H54 (cell line): Measurements from ENCODE around the gene CHKA.

Experiments
- DNase-seq: peaks from one replicate; pipeline ENCODE4 v3.0.0; 2011; ENCODE audit warnings: low spot score, mixed read lengths; ENCODE audit not compliant: insufficient read length
- FAIRE-seq: peaks from 3 replicates; lab custom pipeline; 2011; peaks lifted over from hg19 to GRCh38; lab: Jason Lieb, UNC
- POLR2A ChIP-seq: IDR thresholded peaks from 2 replicates; pipeline ENCODE4 v1.6.1; 2011; ENCODE audit warnings: low read depth, mild to moderate bottlenecking, low read length

The CHKA gene

DNA sequence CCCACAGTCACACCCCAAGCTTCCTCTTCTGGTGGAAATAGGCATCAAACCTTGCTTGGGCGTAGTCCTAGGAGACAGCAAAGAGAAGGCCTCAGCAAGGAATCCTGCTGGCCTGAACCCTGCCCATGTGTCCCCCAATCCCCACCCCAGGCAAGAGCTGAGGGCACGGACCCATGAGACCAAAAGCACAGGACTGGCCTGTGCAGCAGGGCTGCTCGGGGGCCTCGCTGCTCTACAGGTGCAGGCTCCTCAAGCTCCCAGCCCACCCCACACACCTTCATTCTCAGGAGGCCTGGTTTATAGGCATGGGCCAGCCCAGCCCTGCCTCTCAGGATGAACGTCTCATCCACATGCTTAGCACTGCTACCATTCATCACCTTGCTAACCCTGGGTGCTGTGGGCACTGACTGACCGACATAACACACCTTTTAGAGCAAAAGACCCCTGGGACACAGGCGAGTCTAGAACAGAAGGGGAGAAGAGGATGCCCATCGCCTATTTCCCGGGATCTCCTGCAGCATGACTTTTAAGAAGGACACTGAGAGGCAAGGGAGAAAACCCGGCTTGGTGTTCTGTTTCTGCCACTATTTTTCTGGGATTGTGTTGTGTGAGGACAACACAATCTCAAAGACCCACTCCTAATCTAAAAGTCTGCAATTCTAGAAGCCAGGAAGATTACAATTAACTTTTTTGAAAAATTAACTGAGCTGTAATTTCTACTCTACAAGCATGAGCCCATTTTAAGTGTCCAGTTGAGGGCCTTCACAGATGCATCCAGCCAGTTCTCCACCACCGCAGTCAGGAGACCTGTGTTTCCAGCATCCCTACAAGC is 67.0 kb downstream of the CHKA start:
- TF ChIP-seq POLR2A, result no peak
- FAIRE-seq, result no peak
- no peak for DNase-seq

GRCh38 chr11:68053117-68053516 is 68.1 kb downstream of the CHKA start:
- TF ChIP-seq POLR2A, result no peak
- FAIRE-seq, result no peak
- no peak for DNase-seq

DNA sequence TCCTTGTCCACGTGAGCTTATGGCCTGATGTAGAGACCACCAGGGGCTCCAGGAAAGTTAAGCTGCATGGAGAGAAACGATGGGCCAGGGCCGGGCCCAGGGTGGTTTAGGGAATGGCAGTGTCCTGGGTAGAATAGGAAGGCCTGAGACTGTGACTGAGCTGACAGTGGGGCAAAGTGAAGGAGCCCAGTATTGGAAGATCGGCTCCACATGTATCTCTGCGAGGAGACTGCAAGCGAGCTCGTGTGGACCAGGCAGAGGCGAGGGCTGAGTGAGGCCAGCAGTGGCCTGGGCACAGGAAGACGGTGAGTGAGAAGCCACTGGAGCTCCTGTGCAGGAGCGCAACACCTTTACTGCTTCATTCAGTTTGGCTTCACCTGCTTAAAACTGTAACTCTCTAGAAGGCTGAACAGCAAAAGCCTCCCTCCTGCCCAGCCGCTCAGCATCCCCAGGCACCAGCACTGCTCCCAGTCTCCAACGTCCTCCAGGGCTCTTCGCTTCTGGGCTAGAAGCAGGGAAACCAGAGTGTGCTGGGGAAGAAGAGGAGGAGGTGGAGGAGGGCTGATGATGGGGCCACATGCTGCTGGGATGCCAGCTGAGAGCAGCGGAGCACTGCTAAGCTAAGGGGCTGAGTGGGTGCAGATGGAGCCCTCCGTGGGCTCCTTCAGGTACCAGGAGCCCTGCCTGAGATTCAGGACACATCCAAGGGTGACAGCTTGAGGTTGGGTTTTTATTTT is 68.9 kb downstream of the CHKA start:
- TF ChIP-seq POLR2A, result no peak
- no peak for FAIRE-seq
- DNase-seq, result no peak

- no peak for FAIRE-seq
- TF ChIP-seq POLR2A, result no peak
- DNase-seq, result no peak
Observed at GRCh38 chr11:68051191-68052136, 69.7 kb downstream of the CHKA start.

DNA sequence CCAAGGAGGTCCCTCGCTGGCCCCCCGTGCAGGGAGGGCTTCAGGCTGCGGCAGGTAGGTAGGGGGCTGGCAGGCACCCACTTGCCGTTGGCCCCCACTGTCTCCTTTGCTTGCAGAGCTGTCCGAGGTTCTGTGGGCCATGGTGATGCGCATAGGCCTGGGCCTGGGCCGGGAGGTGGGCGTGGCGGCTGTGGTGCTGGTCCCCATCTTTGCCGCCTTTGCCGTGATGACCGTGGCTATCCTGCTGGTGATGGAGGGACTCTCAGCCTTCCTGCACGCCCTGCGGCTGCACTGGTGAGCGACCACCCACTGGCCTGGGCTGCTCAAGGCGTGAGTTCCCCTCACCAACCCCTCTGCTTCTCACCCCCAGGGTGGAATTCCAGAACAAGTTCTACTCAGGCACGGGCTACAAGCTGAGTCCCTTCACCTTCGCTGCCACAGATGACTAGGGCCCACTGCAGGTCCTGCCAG is 70.8 kb downstream of the CHKA start:
- FAIRE-seq (no peak), DNase-seq (no peak)
- no peak for TF ChIP-seq POLR2A

- no peak for TF ChIP-seq POLR2A
- no peak for DNase-seq
Observed at GRCh38 chr11:68049509-68050370, 71.4 kb downstream of the CHKA start.

GRCh38 chr11:68048681-68049508 is 72.3 kb downstream of the CHKA start:
- no peak for TF ChIP-seq POLR2A
- FAIRE-seq, result no peak
- DNase-seq, result no peak

More at GRCh38 chr11:68049509-68050370, 71.4 kb downstream of the CHKA start:
- no peak for FAIRE-seq

DNA sequence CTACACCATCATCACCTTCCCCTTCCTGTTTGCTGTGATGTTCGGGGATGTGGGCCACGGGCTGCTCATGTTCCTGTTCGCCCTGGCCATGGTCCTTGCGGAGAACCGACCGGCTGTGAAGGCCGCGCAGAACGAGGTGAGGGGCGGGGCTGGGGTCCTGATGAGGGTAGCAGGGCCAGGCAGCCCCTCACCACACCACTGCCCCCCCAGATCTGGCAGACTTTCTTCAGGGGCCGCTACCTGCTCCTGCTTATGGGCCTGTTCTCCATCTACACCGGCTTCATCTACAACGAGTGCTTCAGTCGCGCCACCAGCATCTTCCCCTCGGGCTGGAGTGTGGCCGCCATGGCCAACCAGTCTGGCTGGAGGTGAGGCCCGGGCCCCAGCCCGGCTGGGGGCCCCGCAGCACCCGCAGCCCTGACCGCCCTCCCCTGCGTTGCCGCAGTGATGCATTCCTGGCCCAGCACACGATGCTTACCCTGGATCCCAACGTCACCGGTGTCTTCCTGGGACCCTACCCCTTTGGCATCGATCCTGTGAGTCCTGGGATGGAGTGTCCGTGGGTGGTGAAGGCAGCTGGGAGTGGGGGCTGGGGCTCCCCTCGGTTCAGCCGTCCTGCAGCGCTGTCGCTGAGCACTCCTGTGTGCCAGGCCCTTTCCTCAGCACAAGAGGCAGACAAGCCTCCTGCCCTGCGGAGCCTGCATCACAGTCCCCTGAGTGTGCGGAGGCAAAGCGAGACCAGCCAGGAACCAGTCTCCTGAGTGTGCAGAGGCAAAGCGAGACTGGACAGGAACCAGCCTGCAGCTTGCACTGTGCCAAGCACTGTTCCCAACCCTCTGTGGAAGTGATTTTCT is 73.5 kb downstream of the CHKA start:
- no peak for TF ChIP-seq POLR2A
- FAIRE-seq (no peak), DNase-seq (no peak)

GRCh38 chr11:68044898-68045351 is 76.3 kb downstream of the CHKA start:
- DNase-seq (no peak), FAIRE-seq (no peak)
- no peak for TF ChIP-seq POLR2A

- FAIRE-seq (no peak), DNase-seq (no peak)
- TF ChIP-seq POLR2A, result no peak
Observed at GRCh38 chr11:68044145-68044813, 76.9 kb downstream of the CHKA start.
